ENCODE results near the gene RPTOR.

- TF ChIP-seq CTCF (IDR thresholded peaks at IDR 0.05; ENCODE audit: insufficient read depth, low read depth, low read length) (no peak), EZH2 (IDR thresholded peaks at IDR 0.05; ENCODE audit: insufficient read depth, low read length) (no peak)
Observed at GRCh38 chr17:80855948-80856862, 311.6 kb downstream of the RPTOR start.
